22Rv1 (cell line): ENCODE data around the gene DMC1.

ENCODE experiments used
- ZFX ChIP-seq: fragments of 450-650 bp; IDR thresholded peaks from 2 replicates; pipeline ENCODE4 v1.6.1; 2017; ENCODE audit warnings: antibody characterized with exemption, borderline replicate concordance
- TF ChIP-seq, protein P1 (sequence below): fragments of 450-650 bp; IDR thresholded peaks from 2 replicates; pipeline ENCODE4 v1.5.1; 2017; ENCODE audit warnings: mild to moderate bottlenecking

DNA sequence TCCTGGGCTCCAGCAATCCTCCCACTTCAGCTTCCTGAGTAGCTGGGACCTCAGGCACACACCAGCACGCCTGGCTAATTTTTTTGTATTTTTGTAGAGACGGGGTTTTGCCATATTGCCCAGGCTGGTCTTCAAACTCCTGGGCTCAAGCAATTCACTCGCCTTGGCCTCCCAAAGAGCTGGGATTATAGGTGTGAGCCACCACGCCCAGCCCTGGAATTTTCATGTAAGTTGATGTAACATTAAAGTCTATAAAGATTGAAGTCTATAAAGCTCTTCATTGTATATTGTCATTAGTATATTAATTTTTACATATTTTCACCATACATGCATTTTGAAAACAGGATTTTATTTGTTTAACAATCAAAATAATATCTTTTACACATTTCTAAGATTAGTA, 51.4 kb downstream of the DMC1 start:
- TF ChIP-seq, protein P1, sequence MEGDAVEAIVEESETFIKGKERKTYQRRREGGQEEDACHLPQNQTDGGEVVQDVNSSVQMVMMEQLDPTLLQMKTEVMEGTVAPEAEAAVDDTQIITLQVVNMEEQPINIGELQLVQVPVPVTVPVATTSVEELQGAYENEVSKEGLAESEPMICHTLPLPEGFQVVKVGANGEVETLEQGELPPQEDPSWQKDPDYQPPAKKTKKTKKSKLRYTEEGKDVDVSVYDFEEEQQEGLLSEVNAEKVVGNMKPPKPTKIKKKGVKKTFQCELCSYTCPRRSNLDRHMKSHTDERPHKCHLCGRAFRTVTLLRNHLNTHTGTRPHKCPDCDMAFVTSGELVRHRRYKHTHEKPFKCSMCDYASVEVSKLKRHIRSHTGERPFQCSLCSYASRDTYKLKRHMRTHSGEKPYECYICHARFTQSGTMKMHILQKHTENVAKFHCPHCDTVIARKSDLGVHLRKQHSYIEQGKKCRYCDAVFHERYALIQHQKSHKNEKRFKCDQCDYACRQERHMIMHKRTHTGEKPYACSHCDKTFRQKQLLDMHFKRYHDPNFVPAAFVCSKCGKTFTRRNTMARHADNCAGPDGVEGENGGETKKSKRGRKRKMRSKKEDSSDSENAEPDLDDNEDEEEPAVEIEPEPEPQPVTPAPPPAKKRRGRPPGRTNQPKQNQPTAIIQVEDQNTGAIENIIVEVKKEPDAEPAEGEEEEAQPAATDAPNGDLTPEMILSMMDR: no peak
- no peak for TF ChIP-seq ZFX
